Motor neuron (in vitro differentiated cells): Measurements from ENCODE around the gene ARL4C. TPM values are rescaled to one million over a fixed set of nuclear protein-coding genes. Genes with fewer than 3 reads are reported as not detected.
"Not testable (repeated sequence)": the region's sequence is repeated elsewhere in the genome, so short reads cannot be mapped to it uniquely, and the experiment has no call there.

ENCODE experiments used
- ATAC-seq, 8 experiments: fragments of 200-7000 bp; cut with Tn5 transposase; replicated peaks in 6 of 8; 2 replicates each; pipeline ENCODE4 v1.8.0; 2021; ENCODE audit warnings: mild to moderate bottlenecking in 8 of 8, moderate library complexity in 8 of 8
- H3K27ac ChIP-seq, 2 donors: fragments of 250-450 bp; sonication (Bioruptor Pico); 2 replicates each; pipeline ENCODE4 v1.9.0; 2021; ENCODE audit warnings: antibody characterized with exemption in 2 of 2, mild to moderate bottlenecking in 2 of 2, moderate library complexity in 1 of 2
- H3K4me1 ChIP-seq, 2 donors: fragments of 250-450 bp; sonication (Bioruptor Pico); replicated peaks in 1 of 2; 2 replicates each; pipeline ENCODE4 v1.6.1; 2021; ENCODE audit warnings: antibody characterized with exemption in 2 of 2, mild to moderate bottlenecking in 2 of 2, moderate library complexity in 1 of 2
- H3K4me3 ChIP-seq, 5 donors: fragments of 250-450 bp; sonication (Bioruptor Pico); 2 replicates each; pipeline ENCODE4 v1.9.0; 2021; ENCODE audit warnings: antibody characterized with exemption in 5 of 5, mild to moderate bottlenecking in 5 of 5, moderate library complexity in 4 of 5
- WGBS, 10 experiments: fragments of 450-650 bp; shearing (Covaris generic); methylation state at CpG; one replicate each; pipeline ENCODE4 v1.0.0; 2022; 5-methylcytosine and 5-hydroxymethylcytosine counted together
- in situ Hi-C, 9 experiments: fragments of 400-800 bp; cut with MboI; loops; one replicate each; pipeline ENCODE4 v1.15.0; 2021; ENCODE audit warnings: low sequenced_read_pairs in 9 of 9, low pct_unique_long_range_greater_than_20kb in 2 of 9; ENCODE audit not compliant: unreplicated experiment in 9 of 9
- total RNA-seq, 8 experiments: library from RNA; unstranded; fragments of 300-600 nt; gene quantifications; 2 replicates each; pipeline versions ENCODE4 v1.2.3 to v1.2.4, GENCODE V29; 2022

The ARL4C gene
- total RNA-seq, 8 experiments from 2014 or later: 0.27 to 129 (median 47.0) TPM

DNA sequence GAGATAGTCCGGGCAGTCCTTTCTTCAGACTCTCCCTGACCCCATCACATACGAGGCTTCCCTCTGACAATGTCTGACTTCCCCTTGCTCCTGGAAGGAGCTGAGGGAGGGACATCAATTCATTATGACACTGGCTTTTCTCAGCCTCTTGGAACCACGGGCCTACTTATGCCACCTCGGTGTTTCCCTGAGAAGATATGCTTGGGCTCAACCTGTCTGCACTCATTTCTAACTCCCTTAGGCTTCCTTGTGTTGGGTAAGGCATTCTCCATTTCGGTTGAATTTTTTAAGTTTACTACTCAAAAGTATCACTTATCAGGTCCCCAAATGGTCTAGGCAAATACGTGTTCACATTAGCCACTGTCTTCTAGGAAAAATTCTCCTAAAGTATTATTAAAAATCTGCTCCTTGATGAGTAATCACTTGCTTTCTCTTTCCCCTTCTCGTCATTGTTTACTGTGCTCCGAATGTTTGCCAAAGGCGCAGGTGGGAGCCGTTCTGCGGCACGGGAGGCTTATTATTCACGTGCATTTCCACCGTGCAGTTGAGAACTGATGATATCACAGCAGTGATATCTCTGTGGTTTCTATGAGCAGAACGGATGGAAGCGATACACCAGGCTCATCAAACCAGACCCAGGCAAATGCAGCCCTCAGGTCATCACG lies 33.1 kb downstream of the ARL4C start:
- Histone ChIP-seq H3K27ac (no peak overlapping the region), H3K4me3 (no peak overlapping the region), H3K4me1 (no peaks in the 10 kb centered on the region)
- 44 to 92% (median 82%) methylated on average over 2 to 14 of the region's 17 CpGs; no CpG with 5 or more reads in 1 of the 10 experiments for WGBS, 10 experiments
- peak in 2 of 8 experiments; percentile 10 to 58 for ATAC-seq
- in situ Hi-C loops: no loop called here

DNA sequence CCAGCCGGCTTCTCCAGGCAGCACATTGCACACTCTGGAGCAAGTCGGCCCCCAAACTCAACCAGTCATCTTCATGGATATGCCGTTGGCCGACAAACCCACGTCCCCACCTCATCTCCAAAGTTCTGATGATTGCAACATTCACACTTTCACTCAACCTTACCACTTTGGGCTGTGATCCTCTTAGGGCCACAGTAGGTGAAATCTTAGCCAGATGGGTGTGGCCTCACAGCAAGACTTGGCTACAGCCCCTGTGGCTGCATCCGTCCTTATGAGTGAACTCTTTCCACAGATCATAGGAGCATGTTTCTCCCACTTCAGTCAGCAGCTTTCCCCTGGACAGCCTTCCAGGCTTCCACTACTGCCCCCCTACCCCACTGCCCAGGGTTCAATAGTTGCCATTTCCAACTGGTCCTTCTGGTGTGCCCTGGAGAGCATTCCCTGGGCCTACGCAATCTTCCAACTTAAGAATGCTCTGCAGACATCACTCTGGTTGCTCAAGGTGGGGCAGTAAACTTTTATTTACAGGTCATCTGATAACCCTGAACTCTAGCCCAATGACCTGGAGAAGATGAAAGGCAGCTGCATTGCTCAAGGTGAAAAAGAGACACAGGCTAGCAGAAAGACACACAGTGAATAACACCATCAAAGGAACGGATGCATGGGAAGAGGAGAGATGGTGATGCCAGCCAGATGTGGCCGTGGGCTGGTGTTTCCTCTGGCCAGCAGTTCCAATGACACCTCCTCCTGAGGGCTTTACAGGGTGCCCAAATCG lies 34.5 kb downstream of the ARL4C start:
- H3K27ac ChIP-seq: no peak overlapping the region
- WGBS, 10 experiments: 40 to 100% (median 94%) methylated on average over 1 to 8 of the region's 10 CpGs; no CpG with 5 or more reads in 4 of the 10 experiments
- no peak overlapping the region for H3K4me3 ChIP-seq
- H3K4me1 ChIP-seq: no peaks in the 10 kb centered on the region
- in situ Hi-C loops: no loop called here
- ATAC-seq: peak in 1 of 8 experiments; percentile 14

DNA sequence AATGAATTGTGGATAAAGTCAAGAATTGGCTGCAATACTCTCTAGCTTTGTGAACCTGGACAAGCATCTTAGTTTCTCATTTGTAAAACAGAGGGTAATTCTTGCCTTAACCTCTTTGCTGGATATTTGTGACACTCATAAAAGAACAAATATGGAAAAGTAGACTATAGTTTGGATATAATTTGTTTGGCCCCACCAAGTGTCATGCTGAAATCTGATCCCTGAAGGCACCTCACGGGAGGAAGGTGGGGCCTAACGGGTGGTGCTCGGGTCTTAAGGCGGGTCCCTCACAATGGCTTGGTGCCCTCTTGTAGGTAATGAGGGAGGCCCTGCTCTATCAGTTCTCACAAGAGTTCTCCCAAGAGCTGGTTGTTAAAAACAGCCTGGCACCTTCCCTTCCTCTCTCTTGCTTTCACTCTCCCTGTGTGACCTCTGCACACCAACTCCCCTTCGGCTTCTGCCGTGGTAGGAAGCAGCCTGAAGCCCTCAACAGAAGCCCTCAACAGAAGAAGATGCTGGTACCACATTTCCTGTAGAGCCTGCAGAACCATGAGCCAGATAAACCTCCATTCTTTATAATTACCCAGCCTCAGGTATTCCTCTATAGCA lies 37.4 kb downstream of the ARL4C start:
- Histone ChIP-seq H3K4me1 (no peaks in the 10 kb centered on the region), H3K27ac (no peak overlapping the region), H3K4me3 (no peak overlapping the region)
- no peak for ATAC-seq
- WGBS, 10 experiments: 50 to 100% (median 85%) methylated on average over 1 to 6 of the region's 6 CpGs; no CpG with 5 or more reads in 1 of the 10 experiments
- in situ Hi-C loops: no loop called here

DNA sequence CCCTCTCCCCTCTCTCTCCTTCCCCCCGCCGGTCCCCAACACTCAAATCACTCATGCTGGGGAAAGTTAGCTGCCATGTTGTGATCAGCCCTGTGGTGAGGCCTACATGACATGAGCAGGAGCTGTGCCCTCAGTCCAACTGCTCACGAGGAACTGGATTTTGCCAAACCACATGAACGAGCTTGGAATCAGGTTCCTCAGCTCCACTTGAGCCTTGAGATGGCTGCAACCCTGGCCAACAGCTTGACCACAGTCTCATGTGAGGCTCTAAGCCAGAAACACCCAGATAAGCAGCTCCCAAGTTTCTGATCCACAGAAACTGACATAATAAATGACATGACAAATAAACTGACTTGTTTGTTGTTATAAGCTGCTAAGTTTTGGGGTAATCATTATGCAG lies 38.4 kb downstream of the ARL4C start:
- H3K4me3 ChIP-seq: no peak overlapping the region
- in situ Hi-C loops: no loop called here
- ATAC-seq: no peak
- WGBS, 10 experiments: 23 to 80% (median 79%) methylated on average over 1 to 2 of the region's 4 CpGs; no CpG with 5 or more reads in 5 of the 10 experiments
- H3K27ac ChIP-seq: no peak overlapping the region
- H3K4me1 ChIP-seq: no peaks in the 10 kb centered on the region

DNA sequence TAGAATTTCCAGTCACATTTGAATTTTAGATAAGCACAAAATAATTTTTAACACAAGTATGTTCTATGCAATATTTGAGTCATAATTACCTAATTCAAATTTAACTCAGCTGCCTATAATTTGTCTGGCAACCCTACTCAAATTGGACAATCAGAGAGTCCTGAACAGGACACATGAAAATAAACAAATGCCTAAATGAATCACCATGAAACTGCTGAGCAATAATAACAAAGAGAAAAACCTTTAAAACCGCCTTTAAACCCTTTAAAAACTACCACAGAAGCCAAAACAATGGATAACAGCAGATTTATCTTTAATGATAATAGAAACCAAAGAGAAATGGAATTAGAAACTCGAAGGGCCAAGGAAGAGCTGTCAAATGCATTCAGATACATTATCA lies 39.5 kb downstream of the ARL4C start:
- 20 to 96% (median 84%) methylated on average over 2 of the region's 2 CpGs; no CpG with 5 or more reads in 1 of the 10 experiments for WGBS, 10 experiments
- in situ Hi-C loops: no loop called here
- no peak overlapping the region for H3K27ac ChIP-seq
- no peak for ATAC-seq
- no peak overlapping the region for H3K4me3 ChIP-seq
- no peaks in the 10 kb centered on the region for H3K4me1 ChIP-seq

DNA sequence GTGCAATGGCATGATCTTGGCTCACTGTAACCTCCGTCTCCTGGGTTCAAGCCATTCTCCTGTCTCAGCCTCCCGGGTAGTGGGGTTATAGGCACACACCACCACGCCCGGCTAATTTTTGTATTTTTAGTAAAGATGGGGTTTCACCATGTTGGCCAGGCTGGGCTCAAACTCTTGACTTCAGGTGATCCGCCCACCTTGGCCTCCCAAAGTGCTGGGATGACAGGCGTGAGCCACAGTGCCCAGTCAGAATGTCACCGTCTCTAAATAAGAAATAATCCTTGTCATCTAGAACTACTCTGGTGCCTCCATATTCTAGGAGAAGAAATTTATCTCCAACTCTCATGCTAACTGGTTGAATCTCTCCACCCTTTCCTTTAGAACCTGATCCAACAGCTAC lies 41.6 kb downstream of the ARL4C start:
- 80 to 100% (median 96%) methylated on average over 1 to 6 of the region's 7 CpGs; no CpG with 5 or more reads in 3 of the 10 experiments for WGBS, 10 experiments
- ATAC-seq, in situ Hi-C loops: not testable (repeated sequence)

DNA sequence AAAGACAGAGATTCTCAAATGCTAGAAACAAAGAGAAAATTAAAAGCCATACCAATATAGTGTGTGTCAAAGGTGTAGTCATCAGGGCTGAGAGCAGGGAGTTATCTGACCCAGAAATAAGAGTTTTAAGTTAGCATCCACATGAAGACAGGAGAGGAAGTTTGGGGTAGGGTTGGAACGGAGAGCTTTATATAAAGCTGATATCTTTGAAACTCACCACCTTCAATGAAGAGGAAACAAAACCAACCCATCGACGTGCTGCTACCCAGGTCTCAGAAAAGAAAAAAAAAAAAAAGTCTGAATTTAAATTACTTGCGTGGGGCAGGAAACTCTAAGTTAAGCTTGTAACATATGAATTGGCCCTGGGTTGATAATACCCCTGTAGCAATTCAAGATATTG lies 42.4 kb downstream of the ARL4C start:
- ATAC-seq: no peak
- Histone ChIP-seq H3K27ac (no peak overlapping the region), H3K4me1 (peaks cover 4 to 13% of the 10 kb centered on the region in 2 donors), H3K4me3 (no peak overlapping the region)
- in situ Hi-C loops: no loop called here
- WGBS, 10 experiments: 73 to 100% (median 85%) methylated on average over 1 to 4 of the region's 4 CpGs

More for the DNA sequence above, 41.6 kb downstream of the ARL4C start:
- H3K27ac ChIP-seq, H3K4me3 ChIP-seq, H3K4me1 ChIP-seq: not testable (repeated sequence)

DNA sequence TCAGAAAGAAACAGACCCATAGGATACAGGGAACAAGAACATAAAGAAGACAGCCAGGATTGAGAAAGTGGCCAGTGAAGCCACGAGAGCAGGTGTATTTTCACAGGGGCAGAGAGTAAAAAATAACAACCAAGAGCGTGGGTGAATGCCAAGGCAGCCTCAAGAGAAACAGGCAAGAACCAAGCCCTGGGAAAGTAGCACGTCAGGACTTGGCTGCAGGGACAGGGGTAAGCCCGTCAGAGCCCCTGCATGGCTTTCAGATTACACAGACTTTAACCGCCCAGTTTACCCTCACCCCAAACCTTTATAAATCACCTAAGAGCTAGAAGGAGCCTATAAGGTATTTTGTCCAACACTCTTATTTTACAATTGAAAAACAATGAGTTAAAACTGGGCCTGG lies 43.7 kb downstream of the ARL4C start:
- 40 to 100% (median 96%) methylated on average over 1 to 5 of the region's 5 CpGs; no CpG with 5 or more reads in 3 of the 10 experiments for WGBS, 10 experiments
- Histone ChIP-seq H3K4me1 (peaks cover 16 to 19% of the 10 kb centered on the region in 2 donors), H3K4me3 (no peak overlapping the region), H3K27ac (no peak overlapping the region)
- ATAC-seq: no peak
- in situ Hi-C loops: no loop called here

DNA sequence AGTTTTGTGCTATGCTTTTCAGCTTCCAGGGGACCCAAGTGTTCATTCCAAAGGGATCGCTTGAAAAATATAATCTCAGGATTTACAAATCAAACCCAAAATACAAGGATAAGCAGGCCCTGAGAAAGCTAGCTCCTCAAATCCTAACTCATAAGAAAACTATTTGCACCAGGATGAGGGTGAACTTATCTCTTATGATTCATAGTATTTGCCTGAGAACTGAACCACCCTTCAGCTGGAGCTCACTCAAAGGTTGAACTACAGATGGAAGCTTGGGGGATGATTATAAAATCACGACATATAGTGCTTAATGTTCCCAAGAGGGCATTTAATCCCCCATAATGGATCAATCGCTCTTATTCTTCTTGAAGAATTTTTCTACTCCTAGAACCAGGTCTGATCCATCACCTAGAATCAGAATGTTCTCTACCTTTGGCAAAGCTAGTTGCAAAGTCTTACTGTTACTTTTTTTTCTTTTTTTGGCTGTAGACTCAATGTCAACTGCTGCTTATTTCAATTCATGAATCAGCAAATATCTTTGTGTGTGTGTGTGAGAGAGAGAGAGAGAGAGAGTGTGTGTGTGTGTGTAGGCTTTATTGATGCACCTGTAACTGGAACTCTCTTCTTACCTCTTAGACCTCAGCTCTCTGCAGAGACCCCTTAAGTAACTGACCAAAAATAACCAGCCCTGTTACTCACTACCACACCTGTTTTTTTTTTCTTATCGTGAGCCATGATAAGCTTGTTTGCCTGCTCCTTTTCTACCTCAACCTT lies 44.8 kb downstream of the ARL4C start:
- Histone ChIP-seq H3K4me3 (no peak overlapping the region), H3K27ac (no peak overlapping the region), H3K4me1 (peaks cover 21 to 28% of the 10 kb centered on the region in 2 donors)
- in situ Hi-C loops: no loop called here
- ATAC-seq: peak in 2 of 8 experiments; percentile 54 to 88
- 50 to 100% (median 93%) methylated on average over 1 to 4 of the region's 4 CpGs; no CpG with 5 or more reads in 1 of the 10 experiments for WGBS, 10 experiments

DNA sequence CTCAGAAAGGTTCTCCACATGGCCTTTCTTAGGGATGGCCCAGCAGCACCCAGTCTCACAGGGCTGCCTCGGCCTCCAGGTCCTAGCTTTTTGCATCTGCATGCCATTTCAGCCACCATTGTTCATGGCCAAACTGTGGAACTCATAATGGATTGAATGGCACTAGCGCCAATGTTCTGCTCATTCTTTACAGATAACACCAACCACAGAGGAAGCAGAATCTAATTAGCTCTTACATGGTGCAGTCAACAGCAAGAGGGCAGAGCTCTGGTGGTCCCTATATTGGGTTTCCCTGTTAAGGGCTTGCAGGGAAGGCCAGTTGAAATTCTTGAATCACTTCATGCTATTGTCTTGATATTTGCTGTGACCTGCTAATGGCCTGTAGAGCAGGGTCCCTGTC lies 45.6 kb downstream of the ARL4C start:
- H3K4me1 ChIP-seq: peaks cover 21 to 28% of the 10 kb centered on the region in 2 donors
- H3K4me3 ChIP-seq: no peak overlapping the region
- no peak overlapping the region for H3K27ac ChIP-seq
- 83 to 100% (median 100%) methylated on average over 1 to 2 of the region's 2 CpGs; no CpG with 5 or more reads in 5 of the 10 experiments for WGBS, 10 experiments
- in situ Hi-C loops: no loop called here
- no peak for ATAC-seq

DNA sequence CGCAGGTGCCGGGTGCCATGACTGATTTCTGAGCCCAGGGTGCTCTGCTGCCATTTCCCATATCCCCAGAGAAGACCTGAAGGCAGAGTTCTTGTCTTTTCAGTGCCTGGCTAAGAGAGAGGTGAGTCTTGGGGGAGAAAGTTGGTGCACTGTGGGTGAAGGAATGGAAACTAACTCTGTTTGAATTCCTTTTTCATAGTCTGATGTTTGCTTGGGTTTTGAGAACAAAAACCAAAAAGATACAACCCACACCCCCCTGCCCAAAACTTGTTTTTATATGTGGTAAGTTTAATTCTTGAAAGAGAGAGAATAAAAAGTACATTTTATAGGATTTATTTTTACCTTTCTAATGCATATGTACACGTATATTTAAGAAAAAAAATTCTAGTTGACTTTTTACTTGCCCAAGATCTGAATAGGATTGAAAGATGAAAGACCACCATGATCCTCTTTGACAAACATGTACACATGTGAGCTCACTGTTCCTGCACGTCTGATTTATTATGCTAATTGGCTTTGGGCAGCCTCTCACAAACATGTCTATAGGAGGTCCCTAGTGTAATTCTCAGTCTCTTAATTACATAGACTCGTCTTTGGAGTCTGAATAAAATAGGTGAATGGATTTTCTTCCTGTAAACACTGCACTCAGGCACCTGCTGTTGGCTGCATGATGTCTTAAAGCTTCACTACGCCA lies 46.3 kb downstream of the ARL4C start:
- in situ Hi-C loops: no loop called here
- peaks cover 21 to 28% of the 10 kb centered on the region in 2 donors for H3K4me1 ChIP-seq
- ATAC-seq: no peak
- H3K4me3 ChIP-seq: no peak overlapping the region
- 0 to 93% (median 53%) methylated on average over 1 to 5 of the region's 6 CpGs; no CpG with 5 or more reads in 2 of the 10 experiments for WGBS, 10 experiments
- H3K27ac ChIP-seq: no peak overlapping the region

DNA sequence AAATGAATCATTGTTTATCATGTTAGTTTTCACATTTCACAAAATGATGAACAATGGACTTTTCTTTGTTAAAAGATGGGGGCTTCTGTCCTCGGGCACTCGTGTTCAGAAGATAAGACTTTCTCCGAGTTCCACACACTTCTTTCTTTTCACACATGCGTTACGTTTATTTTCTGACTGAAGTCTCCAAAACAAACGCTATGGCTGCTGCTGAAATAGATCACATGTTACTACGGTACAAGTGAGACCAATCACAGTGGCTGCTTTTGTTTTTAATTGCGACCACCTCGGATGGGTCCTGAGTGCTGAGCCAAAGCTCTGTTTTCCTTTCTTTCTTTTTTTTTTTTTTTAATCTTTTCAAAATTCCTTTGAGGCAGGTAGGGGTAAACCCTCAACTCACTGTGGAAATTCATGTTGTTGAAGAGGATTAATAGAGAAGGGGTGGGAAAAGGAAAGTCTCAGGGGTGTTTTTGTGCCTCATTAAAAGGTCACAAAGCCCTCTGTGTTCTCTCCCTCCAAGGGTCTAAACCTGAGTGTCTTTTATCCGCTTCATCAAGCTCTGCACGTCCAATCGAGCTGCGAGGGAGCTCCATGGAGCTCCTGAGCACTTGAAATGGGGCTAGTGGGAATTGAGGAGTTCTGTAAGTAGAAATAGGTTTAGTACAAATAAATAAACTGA lies 48.2 kb downstream of the ARL4C start:
- peak in 5 of 8 experiments; percentile 53 to 67 (median 61) for ATAC-seq
- H3K27ac ChIP-seq: peak overlapping the region in 1 of 2 donors; percentile 16
- peaks cover 21 to 28% of the 10 kb centered on the region in 2 donors for H3K4me1 ChIP-seq
- H3K4me3 ChIP-seq: no peak overlapping the region
- 4 to 83% (median 9%) methylated on average over 4 to 13 of the region's 13 CpGs for WGBS, 10 experiments
- in situ Hi-C loops: no loop called here
